ENCODE results near the gene RNF145.
"Not testable (repeated sequence)": the region's sequence is repeated elsewhere in the genome, so short reads cannot be mapped to it uniquely, and the experiment has no call there.

RNF145 gene

DNA sequence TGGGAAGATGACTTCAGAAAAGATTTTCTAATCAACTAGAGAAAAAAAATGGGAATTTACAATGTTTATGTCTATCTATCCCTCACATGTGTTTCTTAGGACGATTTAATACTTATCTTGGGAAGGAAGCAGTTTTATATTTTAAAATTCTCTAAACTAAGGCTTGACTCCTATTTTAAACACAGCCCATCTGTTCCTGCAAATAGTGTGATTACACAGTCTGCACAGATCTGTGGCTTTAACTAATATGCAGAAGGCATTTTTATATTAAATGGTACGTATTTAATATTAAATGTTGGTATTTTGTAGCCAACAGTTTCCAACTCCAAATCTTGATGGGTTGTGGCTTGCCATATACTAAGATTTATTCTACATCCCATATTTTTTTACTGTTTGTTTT is 56.5 kb downstream of the RNF145 start:
- no peak for DNase-seq

DNA sequence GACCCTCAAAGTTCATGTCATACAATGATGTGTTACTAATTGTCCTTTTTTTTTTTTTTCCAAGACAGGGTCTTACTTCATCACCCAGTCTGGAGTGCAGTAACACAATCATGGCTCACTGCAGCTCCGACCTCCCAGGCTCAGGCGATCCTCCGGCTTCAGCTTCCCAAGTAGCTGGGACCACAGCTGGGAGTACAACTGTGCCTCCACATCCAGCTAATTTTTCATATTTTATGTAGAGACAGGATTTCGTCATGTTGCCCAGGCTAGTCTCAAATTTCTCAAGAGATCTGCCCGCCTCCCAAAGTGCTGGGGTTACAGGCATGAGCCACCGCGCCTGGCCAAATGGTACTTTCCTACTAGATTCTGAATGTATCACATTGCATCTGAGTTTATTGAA is 60.3 kb downstream of the RNF145 start:
- DNase-seq: no peak

DNA sequence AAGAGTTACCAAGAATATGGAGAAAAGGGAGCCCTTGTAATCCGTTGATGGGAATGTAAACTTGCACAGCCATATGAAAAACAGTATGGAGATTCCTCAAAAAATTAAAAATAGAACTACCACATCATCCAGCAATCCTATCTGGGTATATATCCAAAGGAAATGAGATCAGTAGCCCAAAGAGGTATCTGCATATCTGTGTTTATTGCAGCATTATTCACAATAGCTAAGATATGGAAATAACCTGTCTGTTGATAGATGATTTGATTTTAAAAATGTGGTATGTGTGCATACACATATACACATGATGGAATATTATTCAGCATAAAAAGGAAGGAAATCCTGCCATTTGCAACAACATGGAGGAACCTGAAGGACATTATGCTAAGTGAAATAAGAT is 61.4 kb downstream of the RNF145 start:
- DNase-seq: no peak

DNA sequence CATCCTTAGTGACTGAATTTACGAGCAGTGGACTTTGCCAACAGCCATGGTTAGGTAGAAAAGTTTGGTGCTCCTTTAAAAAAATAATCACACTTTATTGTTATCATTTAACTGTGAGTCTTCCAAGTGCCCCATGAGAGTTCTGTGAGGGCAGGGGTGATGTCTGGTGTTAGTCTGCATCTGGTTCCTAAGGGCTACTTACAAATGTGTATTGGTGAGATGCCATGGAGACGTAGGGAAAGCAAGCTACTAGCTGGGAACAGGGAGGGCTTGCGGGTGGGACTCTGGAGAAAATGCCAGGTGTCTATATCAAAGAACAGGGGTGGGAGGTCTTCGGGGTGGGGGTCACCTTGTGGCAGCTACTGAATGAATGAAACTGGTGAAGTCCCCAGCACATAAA is 62.5 kb downstream of the RNF145 start:
- DNase-seq: no peak

DNA sequence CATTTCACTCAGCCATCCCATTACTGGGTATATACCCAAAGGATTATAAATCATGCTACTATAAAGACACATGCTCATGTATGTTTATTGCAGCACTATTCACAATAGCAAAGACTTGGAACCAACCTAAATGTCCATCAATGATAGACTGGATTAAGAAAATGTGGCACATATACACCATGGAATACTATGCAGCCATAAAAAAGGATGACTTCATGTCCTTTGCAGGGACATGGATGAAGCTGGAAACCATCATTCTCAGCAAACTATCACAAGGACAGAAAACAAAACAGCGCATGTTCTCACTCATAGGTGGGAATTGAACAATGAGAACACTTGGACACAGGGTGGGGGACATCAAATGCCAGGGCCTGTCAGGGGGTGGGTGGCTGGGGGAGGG is 64.2 kb downstream of the RNF145 start:
- not testable (repeated sequence) for DNase-seq

DNA sequence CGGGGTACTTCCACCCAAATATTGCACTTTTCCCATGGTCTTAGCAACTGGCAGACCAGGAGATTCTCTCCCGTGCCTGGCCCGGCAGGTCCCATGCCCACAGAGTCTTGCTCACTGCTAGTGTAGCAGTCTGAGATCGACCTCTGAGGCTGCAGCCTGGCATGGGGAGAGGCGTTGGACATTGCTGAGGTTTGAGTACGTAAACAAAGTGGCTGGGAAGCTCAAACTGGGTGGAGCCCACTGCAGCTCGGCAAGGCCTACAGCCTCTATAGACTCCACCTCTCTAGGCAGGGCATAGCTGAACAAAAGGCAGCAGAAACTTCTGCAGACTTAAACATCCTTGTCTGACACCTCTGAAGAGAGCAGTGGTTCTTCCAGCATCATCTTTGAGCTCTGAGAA is 69.6 kb downstream of the RNF145 start:
- DNase-seq: no peak

DNA sequence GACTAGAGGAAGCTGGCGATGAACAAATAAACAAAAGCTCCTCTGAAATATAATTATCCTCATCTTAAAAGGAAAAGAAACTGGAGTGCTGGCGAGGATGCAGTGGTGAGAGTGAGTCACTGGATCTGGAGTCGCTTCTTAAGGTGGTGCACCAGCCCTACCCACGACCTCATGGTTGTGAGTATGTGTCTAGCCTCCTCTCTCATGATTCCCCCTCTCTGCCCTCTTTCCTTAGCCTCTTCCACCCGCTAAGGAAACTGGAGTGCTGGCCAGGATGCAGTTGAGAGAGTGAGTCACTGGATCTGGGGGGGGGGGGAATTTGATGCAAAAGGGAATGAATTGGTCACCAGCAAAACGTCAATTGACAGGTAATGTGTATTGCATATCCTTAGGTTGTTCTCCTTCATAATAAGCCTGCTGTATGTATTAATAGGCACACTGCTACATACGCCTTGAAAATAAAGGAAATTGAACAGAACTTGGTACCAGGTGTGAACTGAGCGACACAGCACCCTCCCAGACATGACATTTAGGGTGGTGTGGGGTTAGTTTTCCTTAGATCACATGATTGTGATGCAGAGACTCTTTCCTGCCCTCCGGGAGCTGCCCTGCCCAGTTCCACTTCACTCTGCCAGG is 73.3 kb downstream of the RNF145 start:
- no peak for DNase-seq

DNA sequence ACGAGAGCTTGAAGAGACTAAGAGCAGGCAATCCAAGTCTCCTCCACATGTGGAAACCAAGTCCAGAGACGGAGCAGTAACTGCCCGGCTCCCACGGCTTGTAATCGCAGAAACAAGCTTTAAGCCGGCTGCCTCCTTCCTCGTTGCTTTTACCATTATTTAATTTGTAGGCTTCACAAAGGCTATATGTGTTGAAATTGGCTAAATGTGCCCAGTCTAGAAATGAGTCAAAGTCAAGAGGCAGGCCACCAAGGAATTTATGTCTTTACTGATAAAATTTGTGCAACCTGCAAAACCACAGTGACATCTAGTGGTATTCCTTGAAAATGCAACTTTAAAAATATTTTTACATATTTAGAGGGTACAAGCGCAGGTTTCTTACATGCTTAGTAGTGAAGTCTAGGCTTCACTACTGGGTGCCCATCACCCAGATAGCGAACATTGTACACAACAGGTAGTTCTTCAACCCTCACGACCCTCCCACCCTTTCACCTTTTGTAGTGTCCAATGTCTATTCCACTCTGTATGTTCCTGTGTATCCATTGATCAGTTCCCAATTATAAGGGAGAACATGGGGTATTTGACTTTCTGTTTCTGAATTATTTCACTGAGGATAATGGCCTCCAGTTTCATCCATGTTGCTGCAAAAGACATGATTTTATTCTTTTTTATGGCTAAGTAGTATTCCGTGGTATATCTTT is 76.2 kb downstream of the RNF145 start:
- DNase-seq: peak; percentile 49

DNA sequence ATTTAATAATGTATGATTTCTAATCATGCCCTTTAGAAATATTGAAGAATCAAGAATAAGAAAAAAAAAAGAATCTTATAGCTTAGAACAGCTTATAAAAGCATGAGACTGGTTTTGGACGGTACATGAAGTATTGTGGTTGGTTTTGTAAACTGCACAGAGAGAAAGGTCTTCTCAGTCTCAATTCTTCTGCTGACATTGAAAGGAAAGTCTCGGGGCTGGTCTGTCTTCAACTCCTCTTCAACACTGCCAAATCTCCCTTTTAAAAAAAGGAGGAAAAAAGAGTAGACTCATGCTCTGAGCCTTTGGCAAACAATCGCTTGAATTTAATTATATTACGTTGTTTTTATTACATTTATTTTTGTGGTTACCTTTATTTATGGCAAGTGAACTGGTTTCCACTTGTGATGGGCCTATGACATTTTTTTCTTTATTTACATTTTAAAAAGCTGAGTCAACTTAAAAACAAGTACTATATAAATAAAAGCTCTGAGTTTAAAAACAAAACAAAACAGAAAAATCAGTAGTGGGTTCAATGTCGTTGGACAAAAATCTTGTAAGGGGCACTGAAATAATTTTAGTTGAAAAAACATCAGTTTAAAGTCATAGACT is 76.8 kb downstream of the RNF145 start:
- no peak for DNase-seq

DNA sequence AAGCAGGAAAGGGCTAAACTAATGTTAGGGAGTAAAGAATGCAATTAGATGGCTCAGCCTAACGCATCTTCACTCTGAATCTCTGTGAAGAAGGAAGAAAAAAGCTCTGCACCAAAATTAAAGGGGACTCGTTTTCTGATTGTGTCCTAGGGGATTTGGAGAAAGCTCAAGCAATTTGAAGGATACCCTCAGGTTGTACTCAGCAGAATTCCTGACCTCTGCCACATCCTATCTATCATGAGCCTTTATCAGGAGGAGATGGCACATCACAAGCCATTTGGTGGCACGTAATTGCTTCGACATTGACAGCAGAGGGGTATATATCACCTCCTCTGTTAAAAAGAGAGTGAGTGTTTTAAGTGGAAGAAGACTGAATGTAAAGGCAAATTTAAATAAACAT is 77.4 kb downstream of the RNF145 start:
- DNase-seq: no peak

DNA sequence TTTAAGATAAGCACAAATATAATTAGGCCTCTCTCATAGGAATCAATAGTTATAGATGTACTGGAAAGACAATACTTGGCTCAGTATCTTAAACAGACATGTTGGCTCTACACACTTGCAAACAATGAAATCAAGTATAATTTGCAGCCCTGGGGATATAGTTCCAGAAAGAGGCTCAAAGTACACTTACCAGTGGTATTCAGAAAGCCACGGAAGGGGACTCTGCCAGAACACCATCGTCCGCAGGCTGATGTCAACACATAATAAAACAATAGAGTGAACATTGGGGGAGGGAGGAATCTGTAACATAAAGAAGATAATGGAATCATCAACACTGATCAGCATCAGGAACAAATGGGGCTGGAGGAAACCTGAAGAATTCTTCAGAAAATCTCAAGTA is 78.5 kb downstream of the RNF145 start:
- no peak for DNase-seq

DNA sequence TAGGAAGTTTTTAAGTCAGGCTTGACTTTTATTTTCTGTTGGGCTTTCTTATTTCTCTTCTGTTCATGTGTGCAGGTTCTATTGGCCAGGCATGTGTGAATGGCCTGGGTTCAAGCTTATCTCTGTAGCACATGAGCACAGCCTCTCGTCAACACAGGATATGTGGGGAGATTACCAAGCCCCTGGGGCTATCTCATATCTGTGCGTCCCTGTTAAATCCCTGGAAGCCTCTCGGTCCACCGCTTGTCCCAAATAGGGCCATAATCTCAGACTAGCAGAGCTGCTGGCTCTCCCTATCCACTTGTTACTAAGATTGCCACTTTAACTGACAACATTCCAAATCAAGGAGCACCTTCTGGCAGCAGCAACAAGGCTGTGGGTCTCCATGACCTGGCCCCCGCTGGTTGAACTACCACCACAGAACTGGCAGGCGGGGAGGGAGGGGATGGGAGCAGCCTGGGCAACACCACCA is 81.2 kb downstream of the RNF145 start:
- DNase-seq: no peak

DNA sequence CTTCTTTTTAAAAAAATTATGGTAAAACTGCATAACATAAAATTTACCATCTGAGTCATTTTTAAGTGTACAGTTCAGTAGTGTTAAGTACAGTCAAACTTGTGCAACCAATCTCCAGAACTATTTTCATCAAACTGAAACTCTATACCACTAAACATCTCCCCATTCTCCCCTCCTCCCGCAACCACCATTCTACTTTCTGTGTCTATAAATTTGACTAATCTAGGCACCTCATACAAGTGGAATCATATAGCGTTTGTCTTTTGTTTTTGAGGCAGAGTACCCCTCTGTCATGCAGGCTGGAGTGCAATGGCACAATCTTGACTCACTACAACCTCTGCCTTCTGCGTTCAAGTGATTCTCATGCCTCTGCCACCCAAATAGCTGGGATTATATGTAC is 85.7 kb downstream of the RNF145 start:
- DNase-seq: peak; percentile 58

DNA sequence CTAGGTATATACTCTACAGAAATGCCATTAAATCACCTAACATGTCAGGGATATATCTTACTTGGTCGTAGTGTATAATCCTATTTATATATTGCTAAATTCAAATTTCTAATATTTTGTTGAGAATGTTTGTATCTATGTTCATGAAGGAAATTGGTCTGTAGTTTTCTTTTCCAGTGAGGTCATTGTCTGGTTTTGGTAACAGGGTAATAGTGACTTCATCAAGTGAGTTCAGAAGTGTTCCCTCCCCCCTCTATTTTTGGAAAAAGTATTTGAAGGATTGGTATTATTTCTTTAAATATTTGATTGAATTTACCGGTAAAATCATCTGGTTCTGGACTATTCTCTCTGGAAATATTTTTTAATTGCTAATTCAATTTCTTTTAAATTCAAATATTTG is 86.2 kb downstream of the RNF145 start:
- no peak for DNase-seq

DNA sequence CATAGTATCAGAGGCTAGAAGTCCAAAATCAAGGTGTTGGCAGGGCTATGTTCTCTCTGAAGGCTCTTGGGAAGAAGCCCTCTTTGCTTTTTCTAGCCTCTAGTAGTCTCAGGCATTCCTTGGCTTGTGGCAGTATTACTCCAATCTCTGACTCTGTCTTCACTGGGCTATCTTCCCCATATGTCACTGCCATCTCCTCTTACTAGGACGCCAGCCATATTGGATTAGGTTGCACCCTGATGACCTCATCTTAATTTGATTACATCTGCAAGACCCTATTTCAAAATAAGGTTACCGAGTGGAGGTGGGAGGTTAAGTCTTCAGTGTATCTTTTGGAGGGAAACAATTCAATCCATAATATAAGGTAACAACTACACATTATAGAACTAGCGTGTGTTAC is 88.3 kb downstream of the RNF145 start:
- DNase-seq: no peak

DNA sequence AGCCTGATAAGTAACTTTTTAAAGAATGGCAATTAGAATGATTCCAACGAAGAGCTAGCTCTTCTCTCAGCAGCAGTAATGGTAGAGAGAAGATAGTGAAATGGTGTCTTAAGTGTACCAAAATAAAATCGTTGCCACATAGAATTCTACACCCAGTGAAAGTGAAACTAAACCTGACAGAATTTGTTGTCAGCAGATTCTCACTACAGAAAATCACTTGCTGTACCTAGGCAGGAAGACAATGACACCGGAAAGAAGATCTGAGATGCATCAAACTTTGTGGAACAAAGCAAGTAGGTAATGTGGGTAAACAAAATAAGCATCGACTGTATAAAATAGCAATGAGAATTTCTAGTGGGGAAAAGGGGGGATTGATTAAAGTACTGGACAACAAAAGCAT is 88.9 kb downstream of the RNF145 start:
- peak; percentile 55 for DNase-seq

DNA sequence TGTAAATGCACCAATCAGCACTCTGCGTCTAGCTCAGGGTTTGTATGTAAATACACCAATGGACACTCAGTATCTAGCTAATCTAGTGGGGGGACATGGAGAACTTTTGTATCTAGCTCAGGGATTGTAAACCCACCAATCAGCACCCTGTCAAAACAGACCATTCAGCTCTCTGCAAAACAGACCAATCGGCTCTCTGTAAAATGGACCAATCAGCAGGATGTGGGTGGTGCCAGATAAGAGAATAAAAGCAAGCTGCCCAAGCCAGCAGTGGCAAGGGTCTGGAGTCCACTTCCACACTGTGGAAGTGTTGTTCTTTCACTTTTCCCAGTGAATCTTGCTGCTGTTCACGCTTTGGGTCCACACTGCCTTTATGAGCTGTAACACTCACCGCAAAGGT is 89.5 kb downstream of the RNF145 start:
- not testable (repeated sequence) for DNase-seq

DNA sequence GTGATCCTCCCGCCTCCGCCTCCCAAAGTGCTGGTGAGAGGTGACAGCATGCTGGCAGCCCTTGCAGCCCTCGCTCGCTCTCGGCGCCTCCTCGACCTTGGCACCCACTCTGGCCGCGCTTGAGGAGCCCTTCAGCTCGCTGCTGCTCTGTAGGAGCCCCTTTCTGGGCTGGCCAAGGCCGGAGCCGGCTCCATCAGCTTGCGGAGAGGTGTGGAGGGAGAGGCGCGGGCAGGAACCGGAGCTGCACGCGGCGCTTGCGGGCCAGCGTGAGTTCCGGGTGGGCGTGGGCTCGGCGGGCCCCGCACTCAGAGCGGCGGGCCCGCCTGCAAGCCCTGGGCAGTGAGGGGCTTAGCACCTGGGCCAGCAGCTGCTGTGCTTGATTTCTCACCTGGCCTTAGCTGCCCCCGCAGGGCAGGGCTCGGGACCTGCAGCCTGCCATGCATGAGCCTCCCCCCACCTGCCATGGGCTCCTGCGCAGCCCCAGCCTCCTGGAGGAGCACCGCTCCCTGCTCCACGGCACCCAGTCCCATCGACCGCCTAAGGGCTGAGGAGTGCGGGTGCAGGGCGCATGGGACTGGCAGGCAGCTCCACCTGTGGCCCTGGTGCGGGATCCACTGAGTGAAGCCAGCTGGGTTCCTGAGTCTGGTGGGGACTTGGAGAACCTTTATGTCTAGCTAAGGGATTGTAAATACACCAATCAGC is 90.2 kb downstream of the RNF145 start:
- DNase-seq: not testable (repeated sequence)

DNA sequence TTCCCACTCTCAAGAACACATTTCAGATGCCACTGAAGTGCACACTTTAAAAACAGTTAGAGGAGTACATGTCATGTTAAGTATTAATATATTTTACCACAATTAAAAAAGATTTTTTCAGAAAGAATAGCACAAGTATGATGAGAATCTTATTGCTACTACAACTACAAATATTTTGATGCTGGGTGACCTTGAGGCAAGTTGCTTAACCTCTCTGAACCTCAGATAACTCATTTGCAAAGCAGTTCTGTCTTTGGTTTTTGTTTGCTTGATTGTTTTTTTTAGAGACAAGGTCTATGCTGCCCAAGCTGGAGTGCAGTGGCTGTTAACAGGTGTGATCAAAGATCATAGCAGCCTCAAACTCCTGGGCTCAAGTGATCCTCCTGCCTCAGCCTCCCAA is 95.9 kb downstream of the RNF145 start:
- DNase-seq: no peak

DNA sequence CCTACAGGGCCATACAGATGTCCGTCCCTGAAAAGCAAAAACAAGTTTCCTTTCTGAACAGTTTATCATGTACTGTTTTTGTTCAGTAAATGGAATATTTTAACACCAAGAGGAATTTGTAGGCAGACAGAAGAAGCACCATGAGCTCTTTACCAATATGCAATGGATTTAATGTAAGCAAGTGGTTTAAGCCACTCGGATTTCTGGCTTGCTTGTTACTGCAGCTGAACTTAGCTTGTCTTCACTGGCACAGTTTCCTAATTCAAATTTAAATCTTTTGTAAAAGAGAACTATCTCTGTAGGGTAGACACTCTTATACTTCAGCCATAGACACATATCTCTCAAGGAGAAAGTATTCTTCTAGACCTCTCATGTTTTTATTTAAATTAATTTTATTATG is 96.9 kb downstream of the RNF145 start:
- no peak for DNase-seq

Measured in activated CD4-positive, alpha-beta T cell treated with anti-CD3 and anti-CD28 coated beads, Interleukin-2, Interleukin-6, amounts not matched to agents 100 ng/mL and 50 ng/mL, durations not matched to agents 16 hours and 8 hours (primary cell).